Keratinocyte (primary cell): ENCODE measurements around the gene RAB11FIP2. TPM values are rescaled to one million over a fixed set of nuclear protein-coding genes. Genes with fewer than 3 reads are reported as not detected.

ENCODE experiments used
- DNase-seq: peaks from one replicate; pipeline ENCODE4 v3.0.0-alpha.2; 2011; ENCODE audit warnings: low read depth, missing footprints, low spot score
- FAIRE-seq: peaks from 2 replicates; lab custom pipeline; 2011; peaks lifted over from hg19 to GRCh38; lab: Jason Lieb, UNC
- H2AFZ ChIP-seq: 2 replicates; pipeline ENCODE4 v1.6.0; 2012; ENCODE audit warnings: low read length, control low read depth, inconsistent platforms; ENCODE audit not compliant: control insufficient read depth
- H3K27ac ChIP-seq: 2 replicates; pipeline ENCODE4 v1.5.1; 2011; ENCODE audit warnings: low read length; ENCODE audit not compliant: control insufficient read depth, insufficient read depth
- H3K27me3 ChIP-seq: 3 replicates; pipeline ENCODE4 v1.6.0; 2011; ENCODE audit warnings: low read length; ENCODE audit not compliant: control insufficient read depth, insufficient read depth; ENCODE audit errors: extremely low read depth
- H3K36me3 ChIP-seq, 2 experiments: 2 replicates in 1 of 2; 3 replicates in 1 of 2; pipeline ENCODE4 v1.5.1; 2011; ENCODE audit warnings: low read length in 2 of 2, mild to moderate bottlenecking in 1 of 2; ENCODE audit not compliant: control insufficient read depth in 2 of 2, insufficient read depth in 2 of 2; ENCODE audit errors: extremely low read depth in 1 of 2
- H3K4me1 ChIP-seq: 3 replicates; pipeline ENCODE4 v1.5.1; 2011; ENCODE audit warnings: low read length; ENCODE audit not compliant: control insufficient read depth, insufficient read depth; ENCODE audit errors: extremely low read depth
- H3K4me2 ChIP-seq: 3 replicates; pipeline ENCODE4 v1.6.0; 2011; ENCODE audit warnings: low read depth, low read length; ENCODE audit not compliant: control insufficient read depth, insufficient read depth; ENCODE audit errors: extremely low read depth
- H3K4me3 ChIP-seq, 3 experiments: fragments of 200-600 bp in 1 of 3; sonication (generic) in 1 of 3; 2 replicates in 2 of 3; 3 replicates in 1 of 3; pipeline ENCODE4 v1.5.1; 2011 to 2016; ENCODE audit warnings: low read length in 3 of 3, mild to moderate bottlenecking in 3 of 3, control low read depth in 2 of 3, inconsistent platforms in 1 of 3, low read depth in 1 of 3, mixed read lengths in 1 of 3, mixed run types in 1 of 3, moderate library complexity in 1 of 3; ENCODE audit not compliant: control insufficient read depth in 2 of 3, insufficient read depth in 2 of 3; ENCODE audit errors: extremely low read depth in 1 of 3
- H3K79me2 ChIP-seq: 2 replicates; pipeline ENCODE4 v1.6.0; 2012; ENCODE audit warnings: low read length; ENCODE audit not compliant: control insufficient read depth, insufficient read depth
- H3K9ac ChIP-seq: 3 replicates; pipeline ENCODE4 v1.6.0; 2011; ENCODE audit warnings: low read length; ENCODE audit not compliant: control insufficient read depth, insufficient read depth; ENCODE audit errors: extremely low read depth
- H3K9me1 ChIP-seq: 3 replicates; pipeline ENCODE4 v1.6.0; 2011; ENCODE audit warnings: low read length; ENCODE audit not compliant: control insufficient read depth, insufficient read depth; ENCODE audit errors: extremely low read depth
- H3K9me3 ChIP-seq: 2 replicates; pipeline ENCODE4 v1.5.1; 2012; ENCODE audit warnings: low read depth, low read length; ENCODE audit not compliant: control insufficient read depth
- H4K20me1 ChIP-seq: 3 replicates; pipeline ENCODE4 v1.6.0; 2011; ENCODE audit warnings: low read length; ENCODE audit not compliant: control insufficient read depth, insufficient read depth; ENCODE audit errors: extremely low read depth
- CTCF ChIP-seq, 3 experiments: IDR thresholded peaks in 1 of 3; conservative IDR thresholded peaks in 1 of 3; optimal IDR thresholded peaks in 1 of 3; 2 replicates in 2 of 3; 3 replicates in 1 of 3; pipeline versions ENCODE3 to v1.5.1; 2011; ENCODE audit warnings: low read length in 3 of 3, mild to moderate bottlenecking in 3 of 3, moderate library complexity in 2 of 3, control low read depth in 1 of 3, inconsistent platforms in 1 of 3; ENCODE audit not compliant: insufficient read depth in 2 of 3; ENCODE audit errors: extremely low read depth in 1 of 3
- EZH2 ChIP-seq: IDR thresholded peaks from one replicate; pipeline ENCODE4 v1.6.1; 2012; ENCODE audit warnings: inconsistent platforms, mild to moderate bottlenecking, low read length, moderate library complexity
- dilution Hi-C: fragments of 300-500 bp; cut with MboI; formaldehyde crosslinking; loops from one replicate; pipeline ENCODE4 v1.7.0; 2020; ENCODE audit warnings: low sequenced_read_pairs; ENCODE audit not compliant: extremely low pct_ligation_motif_present
- polyA plus RNA-seq, 5 experiments: library from polyadenylated mRNA; depleted of rRNA in 3 of 5; stranded (reverse) in 3 of 5; stranded (forward) in 1 of 5; unstranded in 1 of 5; fragments of >200 nt; gene quantifications; 1 replicate in 1 of 5; 2 replicates in 3 of 5; 3 replicates in 1 of 5; pipeline versions ENCODE4 v1.2.1 to v1.2.3, GENCODE V29; 2011 to 2012; ENCODE audit warnings: missing spikeins in 2 of 5, low read depth in 1 of 5, low replicate concordance in 1 of 5

RAB11FIP2 gene
- polyA plus RNA-seq, 1 donor (not counting 4 experiments of a cell fraction or from before 2014, with no cell fraction given): 6.1 TPM

- TF ChIP-seq CTCF (optimal IDR thresholded peaks at IDR 0.05 in 1 of 3, IDR thresholded peaks at IDR 0.05 in 1 of 3, conservative IDR thresholded peaks at IDR 0.05 in 1 of 3; ENCODE audit: extremely low read depth in 1 of 3, insufficient read depth in 2 of 3, low read length in 3 of 3) (no peak), EZH2 (no peak)
- FAIRE-seq (no peak), DNase-seq (no peak)
- Histone ChIP-seq H3K27me3 (no peaks in the 10 kb centered on the region), H2AFZ (no peak overlapping the region), H3K4me2 (no peak overlapping the region), H3K4me1 (no peaks in the 10 kb centered on the region), H4K20me1 (no peaks in the 10 kb centered on the region), H3K9me3 (no peaks in the 10 kb centered on the region), H3K4me3 (no peak overlapping the region), H3K79me2 (no peaks in the 10 kb centered on the region), H3K27ac (no peak overlapping the region), H3K36me3 (no peaks in the 10 kb centered on the region), H3K9ac (no peak overlapping the region), H3K9me1 (no peaks in the 10 kb centered on the region)
- dilution Hi-C loops: no loop called here
Observed at GRCh38 chr10:117989962-117990361, 56.8 kb downstream of the RAB11FIP2 start.

- TF ChIP-seq EZH2 (no peak), CTCF (optimal IDR thresholded peaks at IDR 0.05 in 1 of 3, IDR thresholded peaks at IDR 0.05 in 1 of 3, conservative IDR thresholded peaks at IDR 0.05 in 1 of 3; ENCODE audit: extremely low read depth in 1 of 3, insufficient read depth in 2 of 3, low read length in 3 of 3) (no peak)
- Histone ChIP-seq H3K9me3 (no peaks in the 10 kb centered on the region), H3K27ac (no peak overlapping the region), H3K9me1 (no peaks in the 10 kb centered on the region), H3K4me1 (no peaks in the 10 kb centered on the region), H3K27me3 (no peaks in the 10 kb centered on the region), H2AFZ (no peak overlapping the region), H4K20me1 (no peaks in the 10 kb centered on the region), H3K9ac (no peak overlapping the region), H3K4me2 (no peak overlapping the region), H3K4me3 (no peak overlapping the region), H3K79me2 (no peaks in the 10 kb centered on the region), H3K36me3 (no peaks in the 10 kb centered on the region)
- dilution Hi-C loops: no loop called here
- FAIRE-seq: no peak
- no peak for DNase-seq
Observed at GRCh38 chr10:117988814-117989213, 57.9 kb downstream of the RAB11FIP2 start.
